ENCODE results near the gene ATMIN. TPM values are rescaled to one million over a fixed set of nuclear protein-coding genes. Genes with fewer than 3 reads are reported as not detected.

Gene ATMIN
- total and polyA plus RNA-seq, 2 donors (not counting 3 experiments of a cell fraction or from before 2014, with no cell fraction given) = 15.0 to 22.4 TPM

GRCh38 chr16:81041696-81042095 lies 6.1 kb downstream of the ATMIN start:
- Histone ChIP-seq H3K4me2 (ENCODE audit: insufficient read depth, low read length) (no peak overlapping the region), H3K27ac (ENCODE audit: insufficient read depth, low read depth, low read length) (no peak overlapping the region), H3K4me3 (replicated peaks in 1 of 3; ENCODE audit: insufficient read depth in 1 of 3, low read depth in 1 of 3, low read length in 3 of 3) (no peak overlapping the region), H3K4me1 (ENCODE audit: control insufficient read depth, extremely low read depth, insufficient read depth, low read length) (peaks cover 7% of the 10 kb centered on the region), H3K9me1 (replicated peaks; ENCODE audit: control insufficient read depth, extremely low read depth, insufficient read depth, low read length) (no peaks in the 10 kb centered on the region), H2AFZ (ENCODE audit: low read depth, low read length) (no peak overlapping the region), H3K79me2 (ENCODE audit: control insufficient read depth, insufficient read depth, low read length) (peaks cover 26% of the 10 kb centered on the region), H4K20me1 (replicated peaks; ENCODE audit: control insufficient read depth, extremely low read depth, insufficient read depth, low read length) (no peaks in the 10 kb centered on the region), H3K27me3 (ENCODE audit: control insufficient read depth in 2 of 2, insufficient read depth in 2 of 2, low read length in 2 of 2) (no peaks in the 10 kb centered on the region), H3K9ac (replicated peaks; ENCODE audit: extremely low read depth, insufficient read depth, low read length) (no peak overlapping the region), H3K36me3 (ENCODE audit: control insufficient read depth in 2 of 2, extremely low read depth in 1 of 2, insufficient read depth in 2 of 2, low read length in 2 of 2) (peaks cover 13 to 17% of the 10 kb centered on the region in 2 experiments), H3K9me3 (replicated peaks; ENCODE audit: control insufficient read depth, insufficient read depth, low read length) (no peaks in the 10 kb centered on the region)
- no TSS peak for BruUV-seq (replicated peaks)
- no peak for DNase-seq (ENCODE audit: low read depth, low spot score)
- intact Hi-C loops (cut with micrococcal nuclease) (no loop called here), dilution Hi-C loops (cut with MboI; ENCODE audit: extremely low pct_ligation_motif_present, low sequenced_read_pairs) (no loop called here)
- no peak for TF ChIP-seq FOS (IDR thresholded peaks at IDR 0.05; ENCODE audit: borderline replicate concordance, insufficient read depth, low read length)
- TF ChIP-seq POLR2AphosphoS5 (IDR thresholded peaks at IDR 0.05; ENCODE audit: insufficient read depth, low read depth, low read length) = no peak
- TF ChIP-seq JUN (IDR thresholded peaks at IDR 0.05; ENCODE audit: borderline replicate concordance, insufficient read depth, insufficient read length, low read depth) = no peak
- TF ChIP-seq MYC (IDR thresholded peaks at IDR 0.05; ENCODE audit: low read depth, low read length) = no peak
- TF ChIP-seq MAX (IDR thresholded peaks at IDR 0.05; ENCODE audit: insufficient read depth, insufficient read length) = no peak
- TF ChIP-seq POLR2A (IDR thresholded peaks at IDR 0.05; ENCODE audit: low read depth, low read length) = no peak
- TF ChIP-seq GATA2 (IDR thresholded peaks at IDR 0.05; ENCODE audit: insufficient read depth, insufficient read length, low read depth, low read length) = no peak
- no peak for TF ChIP-seq EZH2 (IDR thresholded peaks at IDR 0.05; ENCODE audit: borderline replicate concordance, low read depth, low read length, severe bottlenecking)
- no peak for TF ChIP-seq CTCF (IDR thresholded peaks at IDR 0.05; ENCODE audit: extremely low read depth in 1 of 2, insufficient read depth in 1 of 2, low read depth in 1 of 2, low read length in 2 of 2)
- ChIA-PET CTCF (no interaction called here), POLR2A (no interaction called here)
- no peak for FAIRE-seq

Measured in endothelial cell of umbilical vein (primary cell).